Measurements from ENCODE around the gene DPM2. TPM values are rescaled to one million over a fixed set of nuclear protein-coding genes. Genes with fewer than 3 reads are reported as not detected.

Gene DPM2
- total RNA-seq, 1 experiment from 2014 or later: 41.5 TPM

DNA sequence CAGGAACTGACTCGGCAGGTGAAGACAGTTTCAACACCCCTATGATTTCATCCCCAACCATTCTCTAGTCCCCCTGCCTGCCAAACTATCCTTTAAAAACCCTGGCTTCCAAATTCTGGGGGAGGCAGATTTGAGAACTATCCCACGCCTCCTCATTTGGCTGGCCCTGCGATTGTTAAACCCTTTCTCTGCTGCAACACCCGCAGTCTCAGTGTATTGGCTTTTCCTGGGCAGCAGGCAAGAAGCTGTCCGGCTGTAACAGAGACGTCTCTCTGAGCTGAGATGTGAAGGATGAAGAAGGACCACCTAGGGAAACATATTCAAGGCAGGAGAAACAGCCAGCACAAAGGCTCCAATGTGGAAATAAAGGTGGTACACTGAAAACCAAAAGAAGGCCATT, 44.8 kb downstream of the DPM2 start:
- no TSS peak for BruUV-seq (replicated peaks)
- no peaks in the 10 kb centered on the region for H3K27me3 Mint-ChIP-seq (ENCODE audit: insufficient read depth, unreplicated experiment)
- CTCF ChIA-PET: interaction anchor here (0.7 to 1.4 kb wide), 2 partner anchors 23 to 40 kb away, joined by 3 read pairs; no protein-coding TSS in a partner anchor
- TF ChIP-seq, protein P1, sequence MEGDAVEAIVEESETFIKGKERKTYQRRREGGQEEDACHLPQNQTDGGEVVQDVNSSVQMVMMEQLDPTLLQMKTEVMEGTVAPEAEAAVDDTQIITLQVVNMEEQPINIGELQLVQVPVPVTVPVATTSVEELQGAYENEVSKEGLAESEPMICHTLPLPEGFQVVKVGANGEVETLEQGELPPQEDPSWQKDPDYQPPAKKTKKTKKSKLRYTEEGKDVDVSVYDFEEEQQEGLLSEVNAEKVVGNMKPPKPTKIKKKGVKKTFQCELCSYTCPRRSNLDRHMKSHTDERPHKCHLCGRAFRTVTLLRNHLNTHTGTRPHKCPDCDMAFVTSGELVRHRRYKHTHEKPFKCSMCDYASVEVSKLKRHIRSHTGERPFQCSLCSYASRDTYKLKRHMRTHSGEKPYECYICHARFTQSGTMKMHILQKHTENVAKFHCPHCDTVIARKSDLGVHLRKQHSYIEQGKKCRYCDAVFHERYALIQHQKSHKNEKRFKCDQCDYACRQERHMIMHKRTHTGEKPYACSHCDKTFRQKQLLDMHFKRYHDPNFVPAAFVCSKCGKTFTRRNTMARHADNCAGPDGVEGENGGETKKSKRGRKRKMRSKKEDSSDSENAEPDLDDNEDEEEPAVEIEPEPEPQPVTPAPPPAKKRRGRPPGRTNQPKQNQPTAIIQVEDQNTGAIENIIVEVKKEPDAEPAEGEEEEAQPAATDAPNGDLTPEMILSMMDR (IDR thresholded peaks at IDR 0.05; ENCODE audit: unreplicated experiment): no peak
- H3K4me1 Mint-ChIP-seq (ENCODE audit: insufficient read depth, unreplicated experiment): peaks cover 6% of the 10 kb centered on the region
- H3K36me3 Mint-ChIP-seq (ENCODE audit: insufficient read depth, unreplicated experiment): peaks cover 41% of the 10 kb centered on the region
- H3K4me3 Mint-ChIP-seq (ENCODE audit: unreplicated experiment): no peak overlapping the region
- POLR2A ChIA-PET: no interaction called here
- no peak for DNase-seq (ENCODE audit: unreplicated experiment)
- intact Hi-C loops (cut with micrococcal nuclease): no loop called here
- no peak overlapping the region for H3K27ac Mint-ChIP-seq (ENCODE audit: low read depth, unreplicated experiment)
- H3K9me3 Mint-ChIP-seq (ENCODE audit: unreplicated experiment): no peaks in the 10 kb centered on the region

- Mint-ChIP-seq H3K27me3 (ENCODE audit: insufficient read depth, unreplicated experiment) (no peaks in the 10 kb centered on the region), H3K27ac (ENCODE audit: low read depth, unreplicated experiment) (no peak overlapping the region), H3K4me3 (ENCODE audit: unreplicated experiment) (no peak overlapping the region), H3K4me1 (ENCODE audit: insufficient read depth, unreplicated experiment) (peaks cover 6% of the 10 kb centered on the region), H3K36me3 (ENCODE audit: insufficient read depth, unreplicated experiment) (peaks cover 36% of the 10 kb centered on the region), H3K9me3 (ENCODE audit: unreplicated experiment) (no peaks in the 10 kb centered on the region)
- ChIA-PET CTCF (interaction anchor here (0.9 kb wide), 1 partner anchor 20 kb away, joined by 3 read pairs; no protein-coding TSS in a partner anchor), POLR2A (interaction anchor here (0.8 to 2.4 kb wide), 3 partner anchors 9 to 12 kb away, joined by 3 to 10 read pairs (median 3); partner anchors contain the start of gene ST6GALNAC6)
- TF ChIP-seq, protein P1 (IDR thresholded peaks at IDR 0.05; ENCODE audit: unreplicated experiment): no peak
- BruUV-seq (replicated peaks): no TSS peak
- intact Hi-C loops (cut with micrococcal nuclease): no loop called here
- no peak for DNase-seq (ENCODE audit: unreplicated experiment)
Observed at GRCh38 chr9:127890053-127890452, 47.6 kb downstream of the DPM2 start.

GRCh38 chr9:127887792-127888191, 49.9 kb downstream of the DPM2 start:
- peaks cover 20% of the 10 kb centered on the region for H3K36me3 Mint-ChIP-seq (ENCODE audit: insufficient read depth, unreplicated experiment)
- CTCF ChIA-PET: interaction anchor here (0.6 to 1.6 kb wide), 3 partner anchors 19 to 141 kb away, joined by 3 to 4 read pairs (median 4); no protein-coding TSS in a partner anchor
- TF ChIP-seq, protein P1 (IDR thresholded peaks at IDR 0.05; ENCODE audit: unreplicated experiment): no peak
- intact Hi-C loops (cut with micrococcal nuclease): no loop called here
- H3K27me3 Mint-ChIP-seq (ENCODE audit: insufficient read depth, unreplicated experiment): no peaks in the 10 kb centered on the region
- DNase-seq (ENCODE audit: unreplicated experiment): no peak
- H3K4me3 Mint-ChIP-seq (ENCODE audit: unreplicated experiment): no peak overlapping the region
- POLR2A ChIA-PET: interaction anchor here (0.6 kb wide), 1 partner anchor 439 kb away, joined by 3 read pairs; no protein-coding TSS in a partner anchor
- peaks cover 6% of the 10 kb centered on the region for H3K4me1 Mint-ChIP-seq (ENCODE audit: insufficient read depth, unreplicated experiment)
- no TSS peak for BruUV-seq (replicated peaks)
- H3K9me3 Mint-ChIP-seq (ENCODE audit: unreplicated experiment): no peaks in the 10 kb centered on the region
- no peak overlapping the region for H3K27ac Mint-ChIP-seq (ENCODE audit: low read depth, unreplicated experiment)

GRCh38 chr9:127886401-127886972, 51.2 kb downstream of the DPM2 start:
- H3K4me3 Mint-ChIP-seq (ENCODE audit: unreplicated experiment): no peak overlapping the region
- CTCF ChIA-PET: interaction anchor here (0.6 kb wide), 1 partner anchor 115 kb away, joined by 4 read pairs; no protein-coding TSS in a partner anchor
- peaks cover 15% of the 10 kb centered on the region for H3K36me3 Mint-ChIP-seq (ENCODE audit: insufficient read depth, unreplicated experiment)
- no TSS peak for BruUV-seq (replicated peaks)
- no peak overlapping the region for H3K27ac Mint-ChIP-seq (ENCODE audit: low read depth, unreplicated experiment)
- intact Hi-C loops (cut with micrococcal nuclease): no loop called here
- no peak for DNase-seq (ENCODE audit: unreplicated experiment)
- TF ChIP-seq, protein P1 (IDR thresholded peaks at IDR 0.05; ENCODE audit: unreplicated experiment): no peak
- H3K9me3 Mint-ChIP-seq (ENCODE audit: unreplicated experiment): no peaks in the 10 kb centered on the region
- POLR2A ChIA-PET: interaction anchor here (0.6 to 1.0 kb wide), 2 partner anchors 31 to 101 kb away, joined by 3 read pairs; partner anchors contain the start of gene CDK9
- no peaks in the 10 kb centered on the region for H3K27me3 Mint-ChIP-seq (ENCODE audit: insufficient read depth, unreplicated experiment)
- H3K4me1 Mint-ChIP-seq (ENCODE audit: insufficient read depth, unreplicated experiment): peaks cover 4% of the 10 kb centered on the region

Measured in MCF 10A (cell line).